ENCODE data around the gene TRMT2B.

DNA sequence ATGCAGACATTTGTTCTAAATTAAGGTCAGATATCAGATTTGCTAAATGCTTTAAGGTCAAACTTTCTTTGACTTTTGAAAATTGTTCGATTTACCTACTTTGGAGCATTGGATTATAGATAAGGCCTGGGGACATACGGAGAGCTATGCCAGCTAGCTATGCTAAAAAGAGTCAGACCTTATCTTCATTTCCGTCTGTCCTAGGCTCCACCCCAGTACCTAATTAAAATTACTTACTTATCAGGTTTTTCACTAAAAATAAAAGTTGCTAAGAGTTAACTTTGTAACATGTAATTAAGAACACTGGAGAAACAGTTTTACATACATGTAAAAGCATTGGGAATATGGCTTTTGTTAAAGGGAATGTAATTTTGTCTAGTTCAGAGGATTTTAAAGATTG lies 19.7 kb upstream of the TRMT2B start:
- no peak for TF ChIP-seq POLR2A (IDR thresholded peaks at IDR 0.05)
- TF ChIP-seq, protein P1, sequence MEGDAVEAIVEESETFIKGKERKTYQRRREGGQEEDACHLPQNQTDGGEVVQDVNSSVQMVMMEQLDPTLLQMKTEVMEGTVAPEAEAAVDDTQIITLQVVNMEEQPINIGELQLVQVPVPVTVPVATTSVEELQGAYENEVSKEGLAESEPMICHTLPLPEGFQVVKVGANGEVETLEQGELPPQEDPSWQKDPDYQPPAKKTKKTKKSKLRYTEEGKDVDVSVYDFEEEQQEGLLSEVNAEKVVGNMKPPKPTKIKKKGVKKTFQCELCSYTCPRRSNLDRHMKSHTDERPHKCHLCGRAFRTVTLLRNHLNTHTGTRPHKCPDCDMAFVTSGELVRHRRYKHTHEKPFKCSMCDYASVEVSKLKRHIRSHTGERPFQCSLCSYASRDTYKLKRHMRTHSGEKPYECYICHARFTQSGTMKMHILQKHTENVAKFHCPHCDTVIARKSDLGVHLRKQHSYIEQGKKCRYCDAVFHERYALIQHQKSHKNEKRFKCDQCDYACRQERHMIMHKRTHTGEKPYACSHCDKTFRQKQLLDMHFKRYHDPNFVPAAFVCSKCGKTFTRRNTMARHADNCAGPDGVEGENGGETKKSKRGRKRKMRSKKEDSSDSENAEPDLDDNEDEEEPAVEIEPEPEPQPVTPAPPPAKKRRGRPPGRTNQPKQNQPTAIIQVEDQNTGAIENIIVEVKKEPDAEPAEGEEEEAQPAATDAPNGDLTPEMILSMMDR (IDR thresholded peaks at IDR 0.05) = no peak

Measured in testis (tissue), 2 donors.